Activated CD4-positive, alpha-beta T cell treated with anti-CD3 and anti-CD28 coated beads for 36 hours (primary cell): Measurements from ENCODE around the gene SKIC8. TPM values are rescaled to one million over a fixed set of nuclear protein-coding genes. Genes with fewer than 3 reads are reported as not detected.

Experiments
- ATAC-seq: fragments of 200-7000 bp; cut with Tn5 transposase; one replicate; pipeline ENCODE4 v1.10.0; 2021; ENCODE audit warnings: mild to moderate bottlenecking, moderate library complexity
- CTCF ChIA-PET: fragments of 350-600 bp; sonication (Branson Sonifier 250); formaldehyde crosslinking; loops from one replicate; lab custom pipeline; 2021; ENCODE audit warnings: antibody characterized with exemption; lab: Charles Lee
- POLR2A ChIA-PET: fragments of 350-600 bp; sonication (Branson Sonifier 250); formaldehyde crosslinking; loops from one replicate; lab custom pipeline; 2021; ENCODE audit warnings: antibody characterized with exemption, inconsistent platforms; lab: Charles Lee
- DNase-seq: peaks from one replicate; pipeline ENCODE4 v3.0.0-alpha.2; 2020
- H3K27ac Mint-ChIP-seq: one replicate; pipeline ENCODE4 v1.8.0; 2021; ENCODE audit warnings: mixed read lengths
- H3K27me3 Mint-ChIP-seq: one replicate; pipeline ENCODE4 v1.8.0; 2021; ENCODE audit warnings: mixed read lengths
- H3K36me3 Mint-ChIP-seq: one replicate; pipeline ENCODE4 v1.8.0; 2021; ENCODE audit warnings: low read depth, mixed read lengths
- H3K4me1 Mint-ChIP-seq: one replicate; pipeline ENCODE4 v1.8.0; 2021; ENCODE audit warnings: mixed read lengths
- H3K4me3 Mint-ChIP-seq: one replicate; pipeline ENCODE4 v1.8.0; 2021; ENCODE audit warnings: mild to moderate bottlenecking, moderate library complexity, mixed read lengths
- H3K9me3 Mint-ChIP-seq: one replicate; pipeline ENCODE4 v1.8.0; 2021; ENCODE audit warnings: low read depth, mixed read lengths
- intact Hi-C, 2 experiments: fragments of 100-400 bp; cut with DNase I in 1 of 2; cut with micrococcal nuclease in 1 of 2; formaldehyde crosslinking; loops; one replicate each; pipeline versions ENCODE4 v1.14.2 to v1.15.1; 2022 to 2024; cut with DNase I, micrococcal nuclease
- total RNA-seq, 2 experiments: library from RNA; stranded (reverse); gene quantifications; one replicate each; pipeline ENCODE4 v1.2.3, GENCODE V29; 2021

SKIC8 gene
- total RNA-seq, 2 experiments from 2014 or later: 39.2 to 52.6 TPM

GRCh38 chr15:78290222-78290621, 9.2 kb downstream of the SKIC8 start:
- ATAC-seq (no peak), DNase-seq (no peak)
- H3K4me1 Mint-ChIP-seq: no peaks in the 10 kb centered on the region
- no peak overlapping the region for H3K4me3 Mint-ChIP-seq
- H3K9me3 Mint-ChIP-seq: no peaks in the 10 kb centered on the region
- intact Hi-C loops: no loop called here
- no peaks in the 10 kb centered on the region for H3K27me3 Mint-ChIP-seq
- H3K27ac Mint-ChIP-seq: no peak overlapping the region
- ChIA-PET CTCF (interaction anchor here (1.8 kb wide), 1 partner anchor 9 kb away, joined by 4 read pairs; the partner anchor contains the start of gene SKIC8), POLR2A (no interaction called here)
- peaks cover 53% of the 10 kb centered on the region for H3K36me3 Mint-ChIP-seq

- no peaks in the 10 kb centered on the region for H3K9me3 Mint-ChIP-seq
- H3K4me3 Mint-ChIP-seq: no peak overlapping the region
- H3K27me3 Mint-ChIP-seq: no peaks in the 10 kb centered on the region
- DNase-seq (no peak), ATAC-seq (no peak)
- ChIA-PET CTCF (interaction anchor here (0.6 to 2.2 kb wide), 2 partner anchors 11 to 118 kb away, joined by 3 to 7 read pairs; no protein-coding TSS in a partner anchor), POLR2A (no interaction called here)
- H3K36me3 Mint-ChIP-seq: peaks cover 44% of the 10 kb centered on the region
- no peak overlapping the region for H3K27ac Mint-ChIP-seq
- H3K4me1 Mint-ChIP-seq: no peaks in the 10 kb centered on the region
- intact Hi-C loops: no loop called here
Observed at GRCh38 chr15:78284758-78285157, 14.7 kb downstream of the SKIC8 start.

DNA sequence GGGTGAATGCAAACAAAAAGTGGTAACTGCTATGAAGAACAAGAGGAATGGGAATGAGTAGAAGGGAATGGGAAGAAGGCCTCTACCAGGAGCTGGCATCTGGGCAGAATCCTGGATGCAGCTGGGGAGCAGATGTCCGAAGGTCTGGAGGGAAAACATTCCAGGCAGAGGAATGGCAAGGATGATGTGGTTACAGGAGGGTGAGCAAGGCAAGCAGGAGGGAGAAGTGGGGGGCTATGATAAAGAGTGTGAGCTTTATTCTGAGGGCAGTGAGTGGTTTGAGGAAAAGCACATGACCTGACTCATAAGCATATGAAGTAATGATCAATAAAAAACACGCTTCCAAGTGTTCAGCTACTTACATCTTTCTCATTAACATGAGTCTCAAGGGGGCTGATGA, 17.1 kb downstream of the SKIC8 start:
- CTCF ChIA-PET: interaction anchor here (0.6 to 0.9 kb wide), 3 partner anchors 20 to 1258 kb away, joined by 3 read pairs; no protein-coding TSS in a partner anchor
- no peak overlapping the region for H3K4me3 Mint-ChIP-seq
- POLR2A ChIA-PET: interaction anchor here (0.7 kb wide), 1 partner anchor 1582 kb away, joined by 3 read pairs; no protein-coding TSS in a partner anchor
- no peaks in the 10 kb centered on the region for H3K27me3 Mint-ChIP-seq
- H3K4me1 Mint-ChIP-seq: no peaks in the 10 kb centered on the region
- H3K36me3 Mint-ChIP-seq: peaks cover 42% of the 10 kb centered on the region
- intact Hi-C loops: no loop called here
- no peak for DNase-seq
- ATAC-seq: no peak
- no peaks in the 10 kb centered on the region for H3K9me3 Mint-ChIP-seq
- H3K27ac Mint-ChIP-seq: no peak overlapping the region

DNA sequence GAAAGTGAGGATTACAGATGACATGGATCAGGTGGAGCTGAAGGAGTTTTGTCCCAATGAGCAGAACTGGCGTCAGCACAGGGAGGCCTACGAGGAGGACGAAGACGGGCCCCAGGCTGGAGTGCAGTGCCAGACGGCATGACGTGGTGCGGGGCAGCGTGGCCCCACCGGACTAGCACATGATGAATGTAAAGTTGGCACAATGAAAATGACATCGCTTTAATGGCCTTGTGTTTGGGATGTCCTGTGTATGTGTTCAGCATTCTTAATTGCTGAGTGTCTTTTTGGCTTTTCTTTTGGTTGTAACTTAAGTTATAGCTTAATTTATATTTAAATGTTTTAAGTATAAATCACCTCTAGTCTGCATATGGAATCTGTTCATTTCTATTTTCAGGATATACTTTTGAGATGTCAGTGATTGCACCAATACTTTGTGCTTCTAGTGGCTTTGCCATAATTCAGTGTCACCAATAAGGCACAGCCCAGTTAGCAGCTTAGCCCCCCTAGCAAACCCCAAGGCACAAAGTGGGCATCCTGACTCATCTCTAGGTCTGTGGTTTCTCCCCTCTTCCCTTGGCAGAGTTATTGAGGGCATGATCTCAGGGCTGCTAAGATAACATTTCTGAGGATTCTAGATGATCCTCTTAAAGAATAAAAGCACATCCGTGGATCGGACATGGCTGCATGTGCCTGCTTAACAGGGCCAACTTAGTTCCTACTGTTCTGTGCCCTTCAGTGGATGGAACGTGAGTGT, 18.9 kb downstream of the SKIC8 start:
- Mint-ChIP-seq H3K9me3 (no peaks in the 10 kb centered on the region), H3K27ac (no peak overlapping the region), H3K4me1 (no peaks in the 10 kb centered on the region), H3K4me3 (no peak overlapping the region), H3K36me3 (peaks cover 37% of the 10 kb centered on the region), H3K27me3 (no peaks in the 10 kb centered on the region)
- DNase-seq: no peak
- intact Hi-C loops: no loop called here
- no peak for ATAC-seq
- CTCF ChIA-PET: interaction anchor here (1.1 to 1.9 kb wide), 2 partner anchors 14 to 16 kb away, joined by 4 to 5 read pairs; partner anchors contain the start of gene DNAJA4
- POLR2A ChIA-PET: no interaction called here

GRCh38 chr15:78276064-78276943, 23.1 kb downstream of the SKIC8 start:
- POLR2A ChIA-PET: no interaction called here
- ATAC-seq: no peak
- intact Hi-C loops: no loop called here

GRCh38 chr15:78274994-78275393, 24.4 kb downstream of the SKIC8 start:
- Mint-ChIP-seq H3K36me3 (peaks cover 36% of the 10 kb centered on the region), H3K4me1 (no peaks in the 10 kb centered on the region), H3K27me3 (no peaks in the 10 kb centered on the region), H3K27ac (no peak overlapping the region), H3K9me3 (no peaks in the 10 kb centered on the region), H3K4me3 (no peak overlapping the region)
- intact Hi-C loops: no loop called here
- ATAC-seq: no peak
- CTCF ChIA-PET: interaction anchor here (1.1 to 2.7 kb wide), 2 partner anchors 9 to 158 kb away, joined by 4 to 10 read pairs; no protein-coding TSS in a partner anchor
- POLR2A ChIA-PET: no interaction called here
- no peak for DNase-seq

More at GRCh38 chr15:78276064-78276943, 23.1 kb downstream of the SKIC8 start:
- no peak for DNase-seq
- Mint-ChIP-seq H3K27ac (no peak overlapping the region), H3K9me3 (no peaks in the 10 kb centered on the region), H3K4me3 (no peak overlapping the region), H3K27me3 (no peaks in the 10 kb centered on the region), H3K4me1 (no peaks in the 10 kb centered on the region), H3K36me3 (peaks cover 38% of the 10 kb centered on the region)
- CTCF ChIA-PET: interaction anchor here (2.7 kb wide), 1 partner anchor 11 kb away, joined by 10 read pairs; no protein-coding TSS in a partner anchor

GRCh38 chr15:78272776-78273175, 26.6 kb downstream of the SKIC8 start:
- no peak overlapping the region for H3K27ac Mint-ChIP-seq
- DNase-seq (no peak), ATAC-seq (no peak)
- peaks cover 28% of the 10 kb centered on the region for H3K36me3 Mint-ChIP-seq
- intact Hi-C loops: no loop called here
- no peak overlapping the region for H3K4me3 Mint-ChIP-seq
- H3K4me1 Mint-ChIP-seq: peaks cover 11% of the 10 kb centered on the region
- H3K9me3 Mint-ChIP-seq: no peaks in the 10 kb centered on the region
- ChIA-PET CTCF (interaction anchor here (0.7 to 1.0 kb wide), 3 partner anchors 12 to 465 kb away, joined by 3 read pairs; no protein-coding TSS in a partner anchor), POLR2A (no interaction called here)
- no peaks in the 10 kb centered on the region for H3K27me3 Mint-ChIP-seq

DNA sequence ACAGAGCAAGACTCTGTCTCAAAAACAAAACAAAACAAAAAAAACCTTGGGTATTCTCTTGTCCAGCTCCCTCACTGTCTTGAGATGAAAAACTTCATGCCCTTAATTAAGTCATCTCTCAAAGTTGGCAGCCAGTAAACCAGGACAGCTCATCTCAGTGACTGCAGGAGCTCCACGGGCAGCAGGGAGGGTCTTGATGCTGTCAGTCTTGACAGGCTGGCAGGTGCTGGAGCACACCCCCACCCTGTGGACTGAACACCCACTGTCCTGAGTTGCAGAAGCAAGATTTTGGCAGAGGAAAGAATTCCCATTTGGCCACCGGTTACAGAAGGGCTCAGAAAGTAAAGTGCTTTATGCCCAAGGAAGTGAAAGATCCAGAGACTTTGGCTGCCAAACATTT, 27.1 kb downstream of the SKIC8 start:
- ATAC-seq (no peak), DNase-seq (no peak)
- CTCF ChIA-PET: interaction anchor here (0.6 to 1.0 kb wide), 2 partner anchors 12 to 18 kb away, joined by 3 read pairs; no protein-coding TSS in a partner anchor
- Mint-ChIP-seq H3K27me3 (no peaks in the 10 kb centered on the region), H3K4me3 (no peak overlapping the region), H3K27ac (no peak overlapping the region), H3K9me3 (no peaks in the 10 kb centered on the region), H3K4me1 (peaks cover 13% of the 10 kb centered on the region), H3K36me3 (peaks cover 28% of the 10 kb centered on the region)
- POLR2A ChIA-PET: no interaction called here
- intact Hi-C loops: no loop called here

GRCh38 chr15:78266806-78267205, 32.6 kb downstream of the SKIC8 start:
- DNase-seq: no peak
- ChIA-PET POLR2A (no interaction called here), CTCF (interaction anchor here (1.2 to 2.0 kb wide), 4 partner anchors 27 to 356 kb away, joined by 3 to 8 read pairs (median 3); no protein-coding TSS in a partner anchor)
- Mint-ChIP-seq H3K27ac (peak overlapping the region; percentile 58), H3K27me3 (no peaks in the 10 kb centered on the region), H3K9me3 (no peaks in the 10 kb centered on the region), H3K4me1 (peaks cover 31% of the 10 kb centered on the region), H3K4me3 (peak overlapping the region; percentile 83), H3K36me3 (peaks cover 20% of the 10 kb centered on the region)
- ATAC-seq: no peak
- intact Hi-C loops: loop anchor here in 1 of 2 experiments (1.0 kb wide), 1 partner anchor 606 kb away; no protein-coding TSS in a partner anchor

GRCh38 chr15:78266229-78266628, 33.2 kb downstream of the SKIC8 start:
- H3K4me1 Mint-ChIP-seq: peaks cover 31% of the 10 kb centered on the region
- intact Hi-C loops: loop anchor here in 1 of 2 experiments (1.0 kb wide), 1 partner anchor 607 kb away; no protein-coding TSS in a partner anchor
- no peak for DNase-seq
- peak overlapping the region; percentile 83 for H3K4me3 Mint-ChIP-seq
- H3K27ac Mint-ChIP-seq: peak overlapping the region; percentile 86
- no peaks in the 10 kb centered on the region for H3K9me3 Mint-ChIP-seq
- H3K27me3 Mint-ChIP-seq: no peaks in the 10 kb centered on the region
- no peak for ATAC-seq
- ChIA-PET POLR2A (interaction anchor here (1.4 kb wide), 1 partner anchor 33 kb away, joined by 6 read pairs; the partner anchor contains the start of gene SKIC8), CTCF (interaction anchor here (1.0 to 2.0 kb wide), 9 partner anchors 10 to 356 kb away, joined by 3 to 10 read pairs (median 4); partner anchors contain the start of gene IREB2)
- peaks cover 20% of the 10 kb centered on the region for H3K36me3 Mint-ChIP-seq
